Mesenchymal stem cell (in vitro differentiated cells and primary cell): Measurements from ENCODE around the gene SHANK1.
"Not testable (repeated sequence)": the region's sequence is repeated elsewhere in the genome, so short reads cannot be mapped to it uniquely, and the experiment has no call there.

Experiments used
- DNase-seq: peaks from one replicate; pipeline ENCODE4 v3.0.0-alpha.2; 2013
- H2AFZ ChIP-seq: one replicate; pipeline ENCODE4 v1.6.1; 2013; ENCODE audit warnings: low read depth, mild to moderate bottlenecking, control low read depth, inconsistent platforms, low read length, moderate library complexity
- H2AK5ac ChIP-seq: 2 replicates; pipeline ENCODE4 v1.6.1; 2013; ENCODE audit warnings: low read length, moderate library complexity, mild to moderate bottlenecking, inconsistent platforms; ENCODE audit not compliant: severe bottlenecking
- H2BK120ac ChIP-seq: one replicate; pipeline ENCODE4 v1.6.1; 2013; ENCODE audit warnings: low read depth, mild to moderate bottlenecking, inconsistent platforms, low read length, moderate library complexity
- H2BK12ac ChIP-seq, 2 experiments: one replicate each; pipeline ENCODE4 v1.6.1; 2013; ENCODE audit warnings: inconsistent platforms in 2 of 2, low read length in 2 of 2, mild to moderate bottlenecking in 2 of 2, moderate library complexity in 2 of 2, control low read depth in 1 of 2
- H2BK15ac ChIP-seq: one replicate; pipeline ENCODE4 v1.6.1; 2013; ENCODE audit warnings: mild to moderate bottlenecking, low read depth, inconsistent platforms; ENCODE audit not compliant: poor library complexity, severe bottlenecking
- H2BK5ac ChIP-seq: 2 replicates; pipeline ENCODE4 v1.6.1; 2013; ENCODE audit warnings: low read depth, mild to moderate bottlenecking, low read length, control low read depth, inconsistent platforms; ENCODE audit not compliant: poor library complexity, severe bottlenecking
- H3K14ac ChIP-seq, 2 experiments: one replicate each; pipeline ENCODE4 v1.6.1; 2013; ENCODE audit warnings: inconsistent platforms in 2 of 2, low read length in 2 of 2, control low read depth in 1 of 2, mild to moderate bottlenecking in 1 of 2, moderate library complexity in 1 of 2
- H3K18ac ChIP-seq, 2 experiments: one replicate each; pipeline ENCODE4 v1.6.1; 2013; ENCODE audit warnings: inconsistent platforms in 2 of 2, low read length in 2 of 2, control low read depth in 1 of 2, low read depth in 1 of 2, mild to moderate bottlenecking in 1 of 2
- H3K23ac ChIP-seq, 2 experiments: one replicate each; pipeline ENCODE4 v1.6.1; 2013; ENCODE audit warnings: inconsistent platforms in 2 of 2, low read length in 2 of 2, mild to moderate bottlenecking in 2 of 2, moderate library complexity in 2 of 2, control low read depth in 1 of 2
- H3K27ac ChIP-seq: 2 replicates; pipeline ENCODE4 v1.5.1; 2013; ENCODE audit warnings: mild to moderate bottlenecking, moderate library complexity, low read length, control low read depth, inconsistent platforms; ENCODE audit not compliant: poor library complexity, severe bottlenecking
- H3K27me3 ChIP-seq, 2 experiments: 2 replicates each; pipeline versions ENCODE4 v1.6.1 to v1.7.0; 2013; ENCODE audit warnings: low read length in 2 of 2, mild to moderate bottlenecking in 2 of 2, moderate library complexity in 2 of 2, control low read depth in 1 of 2, inconsistent platforms in 1 of 2; ENCODE audit not compliant: control insufficient read depth in 1 of 2, insufficient read depth in 1 of 2
- H3K36me3 ChIP-seq, 2 experiments: 2 replicates each; pipeline versions ENCODE4 v1.6.1 to v1.7.0; 2013; ENCODE audit warnings: low read length in 2 of 2, control low read depth in 1 of 2, inconsistent platforms in 1 of 2, low read depth in 1 of 2, mild to moderate bottlenecking in 1 of 2; ENCODE audit not compliant: insufficient read depth in 2 of 2, control insufficient read depth in 1 of 2
- H3K4ac ChIP-seq, 2 experiments: one replicate each; pipeline ENCODE4 v1.6.1; 2013; ENCODE audit warnings: inconsistent platforms in 2 of 2, low read length in 2 of 2, mild to moderate bottlenecking in 2 of 2, moderate library complexity in 2 of 2, control low read depth in 1 of 2, low read depth in 1 of 2
- H3K4me1 ChIP-seq: 2 replicates; pipeline ENCODE4 v1.6.1; 2013; ENCODE audit warnings: low read depth, low read length, control low read depth; ENCODE audit not compliant: control insufficient read depth, insufficient read depth
- H3K4me2 ChIP-seq: 2 replicates; pipeline ENCODE4 v1.6.1; 2013; ENCODE audit warnings: low read length, mild to moderate bottlenecking, inconsistent platforms; ENCODE audit not compliant: poor library complexity, severe bottlenecking
- H3K4me3 ChIP-seq, 2 experiments: 2 replicates each; pipeline versions ENCODE4 v1.5.1 to v1.7.0; 2013; ENCODE audit warnings: low read length in 2 of 2, mild to moderate bottlenecking in 2 of 2, control low read depth in 1 of 2, low read depth in 1 of 2; ENCODE audit not compliant: insufficient read depth in 1 of 2
- H3K79me1 ChIP-seq: replicated peaks from 2 replicates; pipeline ENCODE4 v1.6.1; 2013; ENCODE audit warnings: mild to moderate bottlenecking, control low read depth, low read length, inconsistent platforms; ENCODE audit not compliant: poor library complexity, severe bottlenecking
- H3K9ac ChIP-seq: 2 replicates; pipeline ENCODE4 v1.7.0; 2013; ENCODE audit warnings: mild to moderate bottlenecking, low read length, moderate library complexity
- H3K9me3 ChIP-seq: 2 replicates; pipeline ENCODE4 v1.7.0; 2013; ENCODE audit warnings: mild to moderate bottlenecking, low read length; ENCODE audit not compliant: control insufficient read depth
- H4K8ac ChIP-seq: one replicate; pipeline ENCODE4 v1.6.1; 2013; ENCODE audit warnings: inconsistent platforms, mild to moderate bottlenecking, low read length, moderate library complexity
- H4K91ac ChIP-seq: one replicate; pipeline ENCODE4 v1.6.1; 2013; ENCODE audit warnings: mild to moderate bottlenecking, low read length, inconsistent platforms
- WGBS: methylation state at CpG from one replicate; pipeline ENCODE4 v1.1.7; 2013; ENCODE audit warnings: mixed read lengths; 5-methylcytosine and 5-hydroxymethylcytosine counted together

Gene SHANK1

GRCh38 chr19:50612504-50613404 is 106.8 kb downstream of the SHANK1 start:
- H3K4me1 ChIP-seq, H3K9ac ChIP-seq, H3K79me1 ChIP-seq, H3K4me3 ChIP-seq, H3K27me3 ChIP-seq, H3K27ac ChIP-seq, H4K8ac ChIP-seq, H3K14ac ChIP-seq, H3K23ac ChIP-seq, DNase-seq, H2BK12ac ChIP-seq, H2AFZ ChIP-seq, H3K4ac ChIP-seq, H2BK5ac ChIP-seq, H3K36me3 ChIP-seq, H3K4me2 ChIP-seq, H2BK15ac ChIP-seq, H2BK120ac ChIP-seq, H2AK5ac ChIP-seq, H4K91ac ChIP-seq, H3K9me3 ChIP-seq, H3K18ac ChIP-seq: not testable (repeated sequence)
- 70% methylated on average over 5 of the region's 11 CpGs for WGBS
